DOHH2 (cell line): ENCODE measurements around the gene PHF21A.

Experiments
- H3F3A ChIP-seq: fragments of 200-600 bp; sonication (generic), shearing (Covaris generic); 2 replicates; pipeline ENCODE4 v1.6.0; 2016; ENCODE audit warnings: antibody characterized with exemption, mild to moderate bottlenecking; ENCODE audit not compliant: control insufficient read depth, insufficient read depth
- H3K27ac ChIP-seq: fragments of 200-600 bp; sonication (generic); 2 replicates; pipeline ENCODE4 v1.5.1; 2014; ENCODE audit warnings: low read depth, mild to moderate bottlenecking, low read length, moderate library complexity
- H3K27me3 ChIP-seq: fragments of 200-600 bp; sonication (generic); 2 replicates; pipeline ENCODE4 v1.6.1; 2014; ENCODE audit warnings: mild to moderate bottlenecking, low read length, mixed read lengths; ENCODE audit not compliant: control insufficient read depth
- H3K36me3 ChIP-seq: fragments of 200-600 bp; sonication (generic); 2 replicates; pipeline ENCODE4 v1.6.1; 2014; ENCODE audit warnings: mild to moderate bottlenecking, low read length, moderate library complexity, mixed read lengths; ENCODE audit not compliant: control insufficient read depth
- H3K4me1 ChIP-seq: fragments of 200-600 bp; sonication (generic); 2 replicates; pipeline ENCODE4 v1.6.1; 2014; ENCODE audit warnings: mild to moderate bottlenecking, low read length, mixed read lengths; ENCODE audit not compliant: control insufficient read depth
- H3K4me2 ChIP-seq: fragments of 200-600 bp; sonication (generic); 2 replicates; pipeline ENCODE4 v1.6.0; 2014; ENCODE audit warnings: mild to moderate bottlenecking, low read length, moderate library complexity
- H3K4me3 ChIP-seq: fragments of 200-600 bp; sonication (generic); 2 replicates; pipeline ENCODE4 v1.5.1; 2014; ENCODE audit warnings: mild to moderate bottlenecking, low read length, mixed read lengths
- H3K79me2 ChIP-seq: fragments of 200-600 bp; sonication (generic); 2 replicates; pipeline ENCODE4 v1.6.1; 2014; ENCODE audit warnings: mild to moderate bottlenecking, low read length, mixed read lengths; ENCODE audit not compliant: control insufficient read depth
- H3K9me2 ChIP-seq: fragments of 200-600 bp; sonication (generic); replicated peaks from 2 replicates; pipeline ENCODE4 v1.6.1; 2014; ENCODE audit warnings: mild to moderate bottlenecking, low read length, mixed read lengths; ENCODE audit not compliant: control insufficient read depth
- H3K9me3 ChIP-seq: fragments of 200-600 bp; sonication (generic); 2 replicates; pipeline ENCODE4 v1.6.1; 2014; ENCODE audit warnings: antibody characterized with exemption, low read length, mixed read lengths; ENCODE audit not compliant: control insufficient read depth, insufficient read depth
- H4K20me1 ChIP-seq: fragments of 200-600 bp; sonication (generic); 2 replicates; pipeline ENCODE4 v1.6.0; 2014; ENCODE audit warnings: low read depth, mild to moderate bottlenecking, antibody characterized with exemption, low read length, moderate library complexity; ENCODE audit not compliant: control insufficient read depth, insufficient read depth
- CTCF ChIP-seq: fragments of 200-600 bp; sonication (generic); IDR thresholded peaks from one replicate; pipeline ENCODE4 v1.5.1; 2014; ENCODE audit warnings: antibody characterized with exemption, mild to moderate bottlenecking, low read depth, low read length; ENCODE audit not compliant: poor library complexity, severe bottlenecking
- EZH2phosphoT487 ChIP-seq: fragments of 200-600 bp; sonication (generic); IDR thresholded peaks from 2 replicates; pipeline ENCODE4 v1.6.1; 2017; ENCODE audit warnings: borderline replicate concordance, mild to moderate bottlenecking, antibody characterized with exemption, low read length, moderate library complexity, mixed read lengths

PHF21A gene

GRCh38 chr11:46114378-46114777, 6.9 kb downstream of the PHF21A start:
- no peak overlapping the region for H3K4me3 ChIP-seq
- H4K20me1 ChIP-seq, result no peaks in the 10 kb centered on the region
- H3K36me3 ChIP-seq, result peaks cover 3% of the 10 kb centered on the region; the same call in 1 of the 2 replicates
- peaks cover 26% of the 10 kb centered on the region for H3F3A ChIP-seq
- H3K4me1 ChIP-seq, result peaks cover 61% of the 10 kb centered on the region
- H3K9me3 ChIP-seq, result no peaks in the 10 kb centered on the region
- no peaks in the 10 kb centered on the region for H3K27me3 ChIP-seq
- no peak overlapping the region for H3K27ac ChIP-seq
- peaks cover 97% of the 10 kb centered on the region for H3K79me2 ChIP-seq
- TF ChIP-seq EZH2phosphoT487 (no peak), CTCF (no peak)
- no peaks in the 10 kb centered on the region for H3K9me2 ChIP-seq
- peak overlapping the region; percentile 80 for H3K4me2 ChIP-seq

DNA sequence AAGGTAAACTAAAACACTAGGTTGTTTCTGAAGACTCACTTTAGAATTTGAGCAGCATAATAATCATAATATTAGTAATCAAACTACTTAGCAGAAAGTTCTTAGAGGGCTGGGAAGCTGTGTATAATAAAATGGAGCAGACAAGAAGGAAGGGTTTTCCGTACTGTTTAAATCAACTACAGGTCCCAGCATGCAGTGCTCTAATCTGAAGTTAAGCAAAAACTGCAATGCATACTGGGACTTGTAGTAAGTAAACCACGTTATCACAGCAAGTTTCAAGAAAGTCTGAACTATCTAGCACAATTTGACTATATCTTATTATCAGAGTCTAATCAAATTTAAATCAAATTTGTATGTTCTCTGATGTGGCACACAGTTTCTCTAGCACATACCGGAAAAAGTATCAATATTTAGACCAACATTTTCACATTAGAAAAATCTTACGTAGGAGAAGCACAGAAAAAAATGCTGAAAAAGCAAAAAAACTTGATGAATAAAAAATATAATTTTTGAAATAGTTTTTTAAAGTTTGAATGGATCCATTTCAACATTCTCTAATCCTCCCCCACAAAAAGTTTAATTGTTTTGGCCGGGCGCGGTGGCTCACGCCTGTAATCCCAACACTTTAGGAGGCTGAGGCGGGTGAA, 8.2 kb downstream of the PHF21A start:
- H3K4me2 ChIP-seq, result peak overlapping the region; percentile 6; the same call in 1 of the 2 replicates
- H3K4me1 ChIP-seq, result peaks cover 57% of the 10 kb centered on the region
- H3K36me3 ChIP-seq, result peaks cover 3% of the 10 kb centered on the region; the same call in 1 of the 2 replicates
- H3K9me2 ChIP-seq, result no peaks in the 10 kb centered on the region
- no peak overlapping the region for H3K27ac ChIP-seq
- no peaks in the 10 kb centered on the region for H3K9me3 ChIP-seq
- TF ChIP-seq EZH2phosphoT487 (no peak), CTCF (no peak)
- H3K27me3 ChIP-seq, result no peaks in the 10 kb centered on the region
- H3K4me3 ChIP-seq, result no peak overlapping the region
- H4K20me1 ChIP-seq, result no peaks in the 10 kb centered on the region; the same call in 1 of the 2 replicates
- H3F3A ChIP-seq, result peaks cover 13% of the 10 kb centered on the region; the same call in 1 of the 2 replicates
- H3K79me2 ChIP-seq, result peaks cover 91% of the 10 kb centered on the region

DNA sequence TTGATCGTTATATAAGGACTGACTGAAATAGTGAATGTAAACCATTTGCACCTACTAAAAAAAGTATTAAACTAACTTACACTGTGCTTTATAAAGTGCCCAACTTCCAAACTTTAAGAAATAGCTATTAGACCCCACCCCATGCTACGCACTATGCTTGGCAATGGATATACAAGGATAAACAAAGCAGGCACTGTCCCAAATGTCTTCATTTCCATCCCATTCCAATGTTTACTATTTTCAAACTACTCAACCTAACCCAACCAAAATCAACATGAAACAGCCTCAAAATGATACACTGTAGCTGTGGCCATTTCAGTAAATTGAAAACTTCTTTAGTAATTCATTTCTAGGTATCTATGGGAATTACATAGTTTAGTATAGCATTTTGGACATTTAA, 12.5 kb downstream of the PHF21A start:
- Histone ChIP-seq H3K9me3 (no peaks in the 10 kb centered on the region), H3K27me3 (no peaks in the 10 kb centered on the region), H3K36me3 (no peaks in the 10 kb centered on the region), H4K20me1 (no peaks in the 10 kb centered on the region; the same call in 1 of the 2 replicates), H3K79me2 (peaks cover 77% of the 10 kb centered on the region), H3K9me2 (no peaks in the 10 kb centered on the region), H3K4me2 (no peak overlapping the region), H3K4me3 (no peak overlapping the region), H3K27ac (no peak overlapping the region), H3F3A (no peaks in the 10 kb centered on the region), H3K4me1 (peaks cover 13% of the 10 kb centered on the region)
- TF ChIP-seq CTCF, result no peak
- no peak for TF ChIP-seq EZH2phosphoT487
